ENCODE measurements around the gene PYGL. TPM values are rescaled to one million over a fixed set of nuclear protein-coding genes. Genes with fewer than 3 reads are reported as not detected.
"Not testable (repeated sequence)": the region's sequence is repeated elsewhere in the genome, so short reads cannot be mapped to it uniquely, and the experiment has no call there.

Gene PYGL
- total RNA-seq, 1 donor from 2014 or later = 65.6 TPM

DNA sequence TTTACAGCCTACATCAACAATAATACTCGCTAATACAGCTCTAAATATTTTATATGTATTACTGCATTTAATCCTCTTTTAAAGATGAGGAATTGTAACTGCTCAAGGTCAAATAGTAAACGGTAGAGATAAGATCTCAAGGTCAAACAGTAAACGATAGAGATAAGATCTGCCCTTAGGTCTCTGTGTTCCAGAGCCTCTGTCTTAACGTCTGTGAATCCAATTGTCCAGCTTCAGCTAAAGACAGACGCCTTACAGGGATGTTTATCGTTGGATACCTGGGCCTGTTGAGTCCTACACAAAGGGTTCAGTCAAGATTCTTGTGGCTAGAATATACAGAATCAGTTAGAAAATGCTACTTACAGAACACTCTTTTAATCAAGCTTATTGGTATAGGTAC lies 20.0 kb downstream of the PYGL start:
- Histone ChIP-seq H3K27me3 (ENCODE audit: low read depth) (no peaks in the 10 kb centered on the region), H3K4me3 (no peak overlapping the region), H3K9me3 (no peaks in the 10 kb centered on the region), H3K27ac (no peak overlapping the region), H3K4me1 (no peaks in the 10 kb centered on the region), H3K36me3 (peaks cover 36% of the 10 kb centered on the region)
- no peak for ATAC-seq
- intact Hi-C loops (cut with DNase I) = no loop called here
- no peak for DNase-seq
- TF ChIP-seq, protein P1, sequence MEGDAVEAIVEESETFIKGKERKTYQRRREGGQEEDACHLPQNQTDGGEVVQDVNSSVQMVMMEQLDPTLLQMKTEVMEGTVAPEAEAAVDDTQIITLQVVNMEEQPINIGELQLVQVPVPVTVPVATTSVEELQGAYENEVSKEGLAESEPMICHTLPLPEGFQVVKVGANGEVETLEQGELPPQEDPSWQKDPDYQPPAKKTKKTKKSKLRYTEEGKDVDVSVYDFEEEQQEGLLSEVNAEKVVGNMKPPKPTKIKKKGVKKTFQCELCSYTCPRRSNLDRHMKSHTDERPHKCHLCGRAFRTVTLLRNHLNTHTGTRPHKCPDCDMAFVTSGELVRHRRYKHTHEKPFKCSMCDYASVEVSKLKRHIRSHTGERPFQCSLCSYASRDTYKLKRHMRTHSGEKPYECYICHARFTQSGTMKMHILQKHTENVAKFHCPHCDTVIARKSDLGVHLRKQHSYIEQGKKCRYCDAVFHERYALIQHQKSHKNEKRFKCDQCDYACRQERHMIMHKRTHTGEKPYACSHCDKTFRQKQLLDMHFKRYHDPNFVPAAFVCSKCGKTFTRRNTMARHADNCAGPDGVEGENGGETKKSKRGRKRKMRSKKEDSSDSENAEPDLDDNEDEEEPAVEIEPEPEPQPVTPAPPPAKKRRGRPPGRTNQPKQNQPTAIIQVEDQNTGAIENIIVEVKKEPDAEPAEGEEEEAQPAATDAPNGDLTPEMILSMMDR (IDR thresholded peaks at IDR 0.05) = no peak

DNA sequence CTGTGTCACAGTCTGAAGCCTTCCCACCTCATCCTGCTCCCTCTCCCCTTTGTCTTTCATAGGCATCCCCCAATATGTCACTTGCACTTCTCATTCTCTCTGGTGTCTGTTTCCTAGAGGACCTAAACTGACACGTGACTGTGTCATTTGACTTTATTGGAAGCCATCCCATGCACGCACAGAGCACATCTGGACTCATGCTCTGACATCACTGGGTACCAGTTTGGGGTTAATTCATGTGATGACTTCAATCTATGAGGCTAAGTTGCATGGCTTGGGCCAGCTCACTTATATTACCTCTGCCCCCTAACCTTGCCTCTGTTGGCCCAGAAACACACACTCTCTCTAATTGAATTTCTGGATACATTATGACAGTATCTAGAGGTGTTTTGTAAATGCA lies 21.5 kb downstream of the PYGL start:
- no peak for DNase-seq
- Histone ChIP-seq H3K36me3 (peaks cover 37% of the 10 kb centered on the region), H3K4me1 (no peaks in the 10 kb centered on the region), H3K27me3 (ENCODE audit: low read depth) (no peaks in the 10 kb centered on the region), H3K4me3 (no peak overlapping the region), H3K9me3 (no peaks in the 10 kb centered on the region), H3K27ac (no peak overlapping the region)
- TF ChIP-seq, protein P1 (IDR thresholded peaks at IDR 0.05) = no peak
- ATAC-seq = no peak
- intact Hi-C loops (cut with DNase I) = no loop called here

DNA sequence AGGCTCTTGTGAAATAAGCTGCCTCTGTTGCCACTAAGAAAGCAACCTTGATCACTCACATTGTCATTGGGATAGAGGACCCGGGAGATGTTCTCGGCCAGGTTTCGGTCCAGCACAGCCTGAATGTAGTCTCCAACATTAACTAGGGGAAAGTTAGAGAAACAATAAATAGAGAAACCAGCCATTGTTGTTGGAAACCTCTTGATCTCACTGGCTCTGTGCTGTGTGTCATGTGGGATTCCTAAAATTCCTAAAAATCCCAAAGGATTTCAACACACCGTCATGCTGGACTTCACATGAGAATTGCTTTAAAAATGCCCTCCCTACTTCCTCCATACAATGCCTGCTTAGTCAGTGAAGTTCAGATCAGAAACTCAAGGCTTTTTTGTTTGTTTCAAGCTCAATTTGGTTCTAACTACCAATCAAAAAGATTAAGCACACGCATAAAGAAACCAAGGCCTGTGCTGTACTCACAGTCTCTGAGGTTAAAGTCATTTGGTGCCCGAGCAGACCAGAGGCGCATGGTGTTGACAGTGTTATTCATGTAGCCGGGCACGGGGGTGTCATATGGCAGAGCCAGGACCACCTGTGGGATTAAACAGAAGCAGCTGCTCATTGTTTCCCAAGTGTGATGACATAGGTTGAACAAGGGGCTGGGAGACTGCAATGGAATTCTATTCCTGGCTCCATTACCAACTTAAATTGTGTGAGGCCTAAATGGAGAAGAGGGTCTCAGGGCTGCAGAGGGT lies 23.6 kb downstream of the PYGL start:
- TF ChIP-seq, protein P1 (IDR thresholded peaks at IDR 0.05) = no peak
- H3K27ac ChIP-seq = no peak overlapping the region
- peaks cover 58% of the 10 kb centered on the region for H3K36me3 ChIP-seq
- DNase-seq = no peak
- intact Hi-C loops (cut with DNase I) = no loop called here
- H3K4me1 ChIP-seq = no peaks in the 10 kb centered on the region
- no peak for ATAC-seq
- H3K4me3 ChIP-seq = no peak overlapping the region
- H3K27me3 ChIP-seq (ENCODE audit: low read depth) = no peaks in the 10 kb centered on the region
- no peaks in the 10 kb centered on the region for H3K9me3 ChIP-seq

DNA sequence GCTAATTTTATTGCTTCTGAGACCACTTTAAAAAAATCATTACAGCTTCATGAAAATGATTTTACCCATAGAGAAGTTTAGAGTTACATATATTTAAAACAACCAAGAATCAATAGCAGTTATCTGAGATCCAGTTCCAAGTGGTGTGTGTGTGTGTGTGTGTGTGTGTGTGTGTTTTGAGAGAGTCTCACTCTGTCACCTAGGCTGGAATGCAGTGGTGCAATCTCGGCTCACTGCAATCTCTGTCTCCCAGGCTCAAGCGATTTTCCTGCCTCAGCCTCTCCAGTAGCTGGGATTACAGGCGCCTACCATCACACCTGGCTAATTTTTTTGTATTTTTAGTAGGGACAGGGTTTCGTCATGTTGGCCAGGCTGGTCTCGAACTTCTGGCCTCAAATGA lies 24.8 kb downstream of the PYGL start:
- H3K4me3 ChIP-seq; H3K27me3 ChIP-seq (ENCODE audit: low read depth); H3K27ac ChIP-seq; intact Hi-C loops (cut with DNase I); DNase-seq; H3K4me1 ChIP-seq; H3K9me3 ChIP-seq; ATAC-seq: not testable (repeated sequence)
- peaks cover 70% of the 10 kb centered on the region for H3K36me3 ChIP-seq

DNA sequence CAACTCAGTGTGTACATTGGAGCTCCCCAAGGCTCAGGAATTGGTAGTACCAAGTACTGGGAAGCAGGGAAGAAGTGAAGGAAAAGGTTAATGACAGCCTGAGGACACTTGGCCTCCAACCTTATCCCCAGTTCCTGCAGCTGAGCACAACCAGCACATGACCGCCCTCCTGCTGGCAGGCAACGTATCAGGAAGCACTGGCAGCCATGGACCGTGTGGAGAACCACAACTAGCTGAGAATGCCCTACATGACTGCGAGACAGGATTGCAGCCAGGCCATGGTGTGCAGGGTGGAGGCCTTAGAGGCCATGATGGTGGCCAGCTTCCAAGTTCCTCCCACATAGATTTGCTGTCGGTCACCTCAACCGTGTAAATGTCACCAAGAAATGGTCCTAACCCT lies 26.8 kb downstream of the PYGL start:
- Histone ChIP-seq H3K36me3 (peaks cover 71% of the 10 kb centered on the region), H3K27ac (no peak overlapping the region), H3K4me3 (no peak overlapping the region), H3K9me3 (no peaks in the 10 kb centered on the region), H3K4me1 (no peaks in the 10 kb centered on the region), H3K27me3 (ENCODE audit: low read depth) (no peaks in the 10 kb centered on the region)
- no peak for ATAC-seq
- TF ChIP-seq, protein P1 (IDR thresholded peaks at IDR 0.05) = no peak
- intact Hi-C loops (cut with DNase I) = no loop called here
- no peak for DNase-seq

GRCh38 chr14:50910495-50911420 lies 33.5 kb downstream of the PYGL start:
- intact Hi-C loops (cut with DNase I) = no loop called here
- no peak overlapping the region for H3K4me3 ChIP-seq
- H3K27me3 ChIP-seq (ENCODE audit: low read depth) = no peaks in the 10 kb centered on the region
- TF ChIP-seq, protein P1 (IDR thresholded peaks at IDR 0.05) = no peak
- H3K9me3 ChIP-seq = no peaks in the 10 kb centered on the region
- ATAC-seq (no peak), DNase-seq (no peak)
- no peaks in the 10 kb centered on the region for H3K4me1 ChIP-seq
- H3K36me3 ChIP-seq = peaks cover 97% of the 10 kb centered on the region
- no peak overlapping the region for H3K27ac ChIP-seq
